Hematopoietic multipotent progenitor cell treated with erythropoietin and hydrocortisone succinate and interleukin-3 and kit ligand, for 8 days (in vitro differentiated cells): ENCODE measurements around the gene NDUFS1.
"Not testable (repeated sequence)": the region's sequence is repeated elsewhere in the genome, so short reads cannot be mapped to it uniquely, and the experiment has no call there.

ENCODE experiments used
- DNase-seq: peaks from one replicate; pipeline ENCODE4 v3.0.0-alpha.2; 2015

NDUFS1 gene

DNA sequence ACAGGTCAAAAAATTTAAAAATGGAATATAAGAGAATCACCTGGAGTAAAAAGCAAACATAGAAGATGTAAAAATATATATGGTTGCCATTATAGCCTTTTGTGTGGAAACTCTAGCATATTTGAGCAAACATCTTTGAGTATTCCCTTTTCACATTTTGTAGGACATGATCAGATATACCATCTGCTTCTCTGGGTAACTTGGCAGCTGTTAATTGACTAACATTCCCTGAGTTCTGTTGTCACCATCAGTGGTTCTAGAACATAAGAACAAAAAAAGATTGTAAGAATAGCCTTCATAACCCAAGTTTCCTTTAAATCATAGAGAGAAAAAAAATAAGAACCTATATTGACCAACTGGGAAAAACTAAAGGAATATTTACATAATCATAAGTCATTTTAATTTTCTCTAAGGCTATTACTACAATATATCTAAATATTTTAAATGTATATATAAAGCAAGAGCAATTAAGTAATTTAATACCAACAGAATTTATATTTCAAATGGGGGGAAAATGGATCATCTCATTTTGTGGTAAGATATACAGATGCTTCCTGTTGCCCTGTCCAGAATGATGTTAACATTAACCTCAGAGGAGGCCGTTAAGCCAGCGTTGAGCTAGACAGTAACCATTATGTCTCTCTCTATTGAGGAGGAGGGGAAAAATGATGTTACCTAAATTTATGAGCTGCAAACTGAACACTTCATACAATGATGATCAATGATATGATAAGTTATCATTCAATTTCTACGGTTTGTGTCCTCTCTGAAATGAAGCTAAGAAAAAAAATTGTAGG is 63.5 kb downstream of the NDUFS1 start:
- peak; percentile 47 for DNase-seq

DNA sequence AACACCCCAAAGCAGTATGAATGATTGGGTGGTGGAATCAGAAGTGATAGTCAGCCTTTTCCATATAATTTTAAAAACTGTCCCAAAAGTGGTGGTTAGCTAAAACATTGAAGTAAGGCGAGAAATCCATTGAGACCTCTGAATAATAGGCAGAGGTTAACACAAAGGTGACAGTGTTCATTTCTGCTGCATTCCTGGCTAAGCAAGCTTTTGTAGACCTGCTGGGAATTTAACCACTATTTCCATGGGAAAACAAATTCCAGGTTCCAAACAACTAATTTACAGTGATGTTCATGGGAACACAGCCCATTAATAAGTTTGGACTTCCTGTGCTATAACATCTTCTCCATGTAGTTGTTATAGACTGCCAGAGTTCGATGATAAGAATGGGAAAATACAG is 66.9 kb downstream of the NDUFS1 start:
- DNase-seq, result no peak

DNA sequence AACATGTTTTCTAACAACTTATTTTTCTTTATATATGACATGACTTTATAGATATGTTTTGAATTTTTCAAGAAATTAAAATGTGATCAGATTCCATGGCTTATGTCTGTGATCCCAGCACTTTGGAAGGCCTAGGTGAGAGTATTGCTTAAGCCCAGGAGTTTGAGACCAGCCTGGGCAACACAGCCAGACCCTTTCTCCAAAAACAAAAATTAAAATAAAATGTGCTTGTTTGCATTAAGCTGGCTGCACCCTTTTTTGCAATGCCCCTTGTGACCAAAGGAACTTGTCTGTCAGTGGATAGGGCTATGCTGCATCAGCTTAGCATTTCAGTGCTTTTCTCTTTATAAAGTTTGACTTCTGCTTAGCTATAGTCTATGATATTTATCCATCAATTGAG is 71.0 kb downstream of the NDUFS1 start:
- no peak for DNase-seq

DNA sequence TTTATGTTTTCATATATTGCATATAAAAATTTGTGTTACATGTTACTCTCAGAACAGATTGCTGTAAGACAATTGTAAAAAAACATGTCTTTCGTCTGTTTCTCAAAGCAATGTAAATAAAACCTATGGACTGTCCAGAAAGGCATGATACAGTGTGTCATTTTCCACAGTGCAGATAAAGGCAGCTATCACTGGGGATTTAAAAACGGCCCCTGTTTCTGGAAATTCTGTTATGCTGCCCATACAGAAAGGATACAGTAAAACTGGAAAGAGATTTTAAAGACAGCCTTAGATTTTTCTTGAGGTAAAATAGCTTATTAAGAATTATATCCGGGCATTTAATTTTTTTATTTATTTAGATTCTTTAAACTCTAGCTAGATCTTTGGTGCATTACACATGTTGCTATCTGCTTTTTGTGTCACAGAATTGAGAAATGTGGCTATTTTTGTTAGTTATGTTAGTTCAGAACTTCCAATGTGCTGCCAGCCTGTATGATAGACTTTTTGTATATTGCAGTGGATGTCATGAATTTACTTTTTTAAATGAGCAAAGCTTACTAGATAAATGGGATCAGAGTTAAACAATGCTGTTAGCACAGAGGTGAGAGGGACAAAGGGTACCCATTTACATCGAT is 72.4 kb downstream of the NDUFS1 start:
- peak; percentile 75 for DNase-seq

GRCh38 chr2:206085742-206086445 is 73.3 kb downstream of the NDUFS1 start, which contains the start of gene INO80D:
Gene INO80D (minus strand): TSS chr2:206086174. CDS start chr2:206063016, 23,158 bp downstream.
- peak; percentile 89 for DNase-seq

DNA sequence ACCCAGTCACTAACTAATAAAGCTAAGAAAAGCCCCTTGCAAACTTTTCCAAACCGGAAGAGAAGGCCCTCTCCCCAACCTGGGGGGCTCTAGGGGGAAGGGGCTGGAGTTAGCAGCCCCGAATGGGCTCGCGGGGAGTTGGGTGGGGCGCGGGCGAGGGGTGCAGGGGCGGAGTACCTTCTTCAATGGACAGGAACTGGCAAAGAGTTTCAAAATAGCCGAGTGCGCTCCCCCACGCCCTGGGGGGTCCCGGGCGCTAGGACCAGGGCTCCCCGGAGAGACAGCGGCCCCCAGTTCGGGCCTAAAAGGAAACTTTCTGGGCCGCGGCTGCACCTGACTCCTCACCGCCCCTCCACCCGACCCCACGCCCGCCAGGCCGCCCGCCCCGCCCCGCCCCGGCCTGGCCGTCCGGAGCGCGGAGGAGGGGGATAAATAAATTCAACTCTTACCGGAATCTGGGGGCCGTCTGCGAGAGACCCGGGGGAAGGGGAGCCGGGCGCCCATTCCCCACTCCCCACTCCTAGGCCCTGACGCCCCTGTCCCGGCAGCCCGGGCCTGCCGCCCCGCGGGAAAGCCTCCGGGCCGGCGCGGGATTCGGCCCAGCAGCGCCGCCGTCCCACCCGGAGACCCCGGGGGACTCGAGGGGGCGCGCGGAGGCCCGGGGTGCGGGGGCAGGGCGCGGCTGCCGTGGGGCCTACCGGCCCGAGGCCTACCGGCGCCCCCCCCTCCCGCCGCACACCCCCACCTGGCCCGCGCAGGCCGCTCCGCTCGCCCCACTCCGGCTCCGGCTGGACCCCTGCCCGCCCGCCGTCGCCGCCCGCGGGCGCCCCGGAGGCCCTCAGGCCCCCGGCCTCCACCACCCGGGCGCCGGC is 74.1 kb downstream of the NDUFS1 start:
- DNase-seq, result peak; percentile 32

DNA sequence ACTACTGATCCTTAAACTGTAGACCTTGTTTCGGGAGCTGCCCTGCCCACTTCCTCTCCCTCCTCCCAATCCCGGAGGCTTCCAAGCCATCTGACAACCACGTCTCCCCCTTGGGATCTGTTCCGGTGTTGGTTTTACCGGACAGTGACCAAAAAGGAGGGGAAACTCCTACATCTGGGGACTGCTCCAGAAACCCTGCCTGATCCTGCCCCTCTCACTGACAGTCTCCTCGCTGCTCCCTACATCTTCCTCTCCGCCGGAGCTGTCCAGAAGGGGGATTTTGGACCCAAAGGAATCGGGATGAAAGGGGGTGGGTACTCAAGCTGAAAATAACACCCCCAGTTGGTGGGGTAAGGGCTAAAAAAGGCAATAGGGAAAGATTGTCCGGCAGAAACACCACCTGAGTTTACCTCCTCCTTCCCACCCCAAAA is 74.8 kb downstream of the NDUFS1 start:
- DNase-seq, result peak; percentile 59

DNA sequence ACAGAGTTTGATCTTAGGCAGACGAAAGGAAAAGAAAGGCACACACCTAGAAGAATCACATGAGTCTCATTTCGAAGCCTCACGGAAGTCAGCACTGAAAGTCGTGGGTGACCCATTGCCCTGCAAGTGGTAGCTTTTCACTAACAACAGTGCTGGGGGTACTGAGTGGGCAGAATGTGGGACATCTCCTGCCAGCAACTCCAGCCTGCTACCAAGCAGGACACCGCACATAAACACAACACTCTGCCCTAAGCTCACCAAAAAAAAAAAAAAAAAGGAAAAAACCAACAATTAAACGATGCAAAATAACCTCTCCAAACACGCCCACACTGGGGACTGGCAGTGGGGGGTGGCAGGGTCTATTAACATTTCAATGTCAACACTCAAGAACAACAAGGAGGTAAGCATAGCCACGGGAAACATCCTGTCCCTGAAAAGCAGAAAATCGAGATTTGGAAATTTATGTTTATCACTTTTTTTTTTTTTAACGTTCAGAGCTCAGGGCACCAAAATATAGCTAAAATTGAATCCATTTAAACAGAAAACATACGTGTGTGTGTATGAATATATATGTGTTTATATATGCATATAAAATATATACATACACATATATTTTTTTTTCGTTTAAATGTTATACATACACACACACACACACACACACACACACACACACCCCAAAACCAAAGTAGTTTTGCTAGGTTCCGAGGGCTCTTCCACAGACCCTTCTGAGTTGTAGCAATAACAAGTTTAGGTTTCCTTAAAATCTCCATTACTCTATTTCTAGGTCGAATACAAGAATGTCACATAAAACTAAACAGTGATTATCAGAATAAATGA is 75.4 kb downstream of the NDUFS1 start:
- peak; percentile 58 for DNase-seq

DNA sequence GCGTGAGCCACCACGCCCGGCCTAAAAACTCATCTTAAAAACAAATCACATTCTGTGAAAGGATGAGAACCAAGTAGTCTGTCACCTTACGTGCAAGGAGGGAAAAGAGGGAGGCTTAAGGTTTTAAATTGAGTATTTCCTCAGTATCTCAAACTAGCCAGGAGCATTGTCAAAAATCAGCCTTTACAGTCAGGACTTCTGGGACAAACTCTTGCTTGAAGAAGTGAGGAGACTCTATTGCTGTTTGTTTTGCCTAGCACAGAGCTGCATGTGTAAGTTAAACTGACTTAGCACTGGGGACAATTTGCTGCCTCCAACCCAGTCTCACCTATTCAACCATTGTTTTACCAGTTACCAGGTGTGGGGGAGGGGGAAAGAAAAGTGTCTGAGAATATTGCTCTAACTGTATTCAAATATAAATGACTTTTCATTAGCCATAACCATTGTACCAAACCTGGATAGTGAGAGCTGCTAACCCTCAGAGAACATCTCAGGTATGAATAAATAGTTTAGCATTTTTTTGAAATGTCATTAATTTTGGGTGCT is 76.9 kb downstream of the NDUFS1 start:
- no peak for DNase-seq

- no peak for DNase-seq
Measured at GRCh38 chr2:206080927-206081326, 78.3 kb downstream of the NDUFS1 start.

GRCh38 chr2:206079699-206080465 is 79.4 kb downstream of the NDUFS1 start:
- DNase-seq, result no peak

GRCh38 chr2:206077879-206078278 is 81.4 kb downstream of the NDUFS1 start:
- not testable (repeated sequence) for DNase-seq

DNA sequence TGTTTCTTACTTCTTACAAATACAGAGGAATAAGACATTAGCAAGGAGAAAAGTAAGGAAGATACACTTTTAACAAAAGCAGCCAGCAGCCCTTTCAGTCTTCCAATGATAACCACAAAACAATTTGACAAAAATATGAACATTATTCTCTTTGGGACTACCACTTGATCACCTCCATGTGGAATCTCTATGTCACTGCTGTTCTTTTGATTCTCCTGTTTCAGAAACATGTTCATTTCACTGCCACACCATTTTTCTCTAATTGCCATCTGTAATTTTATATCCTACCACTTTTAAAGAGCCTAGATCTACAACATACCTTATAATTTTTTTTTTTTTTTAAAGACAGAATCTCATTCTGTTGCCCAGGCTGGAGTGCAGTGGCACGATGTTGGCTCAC is 84.1 kb downstream of the NDUFS1 start:
- peak; percentile 49 for DNase-seq

DNA sequence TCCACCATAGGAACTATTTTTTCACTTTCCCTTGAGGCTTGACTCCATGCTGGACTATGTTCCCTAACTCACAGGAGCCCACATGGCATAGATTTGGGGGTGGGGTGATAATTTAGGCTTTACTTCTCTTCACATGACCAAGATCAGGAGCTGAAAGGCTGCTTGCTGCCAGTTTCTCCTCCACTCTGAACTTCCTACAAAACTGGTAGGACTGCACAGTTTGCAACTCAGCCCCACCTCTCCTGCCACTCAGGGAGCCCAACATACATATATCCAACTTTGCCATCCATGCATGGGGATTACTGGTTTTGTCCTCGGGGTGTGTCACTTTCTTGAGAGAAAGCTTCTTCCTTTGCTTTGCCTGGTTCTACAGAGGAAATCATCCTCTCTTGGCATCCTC is 87.4 kb downstream of the NDUFS1 start:
- DNase-seq, result peak; percentile 35

DNA sequence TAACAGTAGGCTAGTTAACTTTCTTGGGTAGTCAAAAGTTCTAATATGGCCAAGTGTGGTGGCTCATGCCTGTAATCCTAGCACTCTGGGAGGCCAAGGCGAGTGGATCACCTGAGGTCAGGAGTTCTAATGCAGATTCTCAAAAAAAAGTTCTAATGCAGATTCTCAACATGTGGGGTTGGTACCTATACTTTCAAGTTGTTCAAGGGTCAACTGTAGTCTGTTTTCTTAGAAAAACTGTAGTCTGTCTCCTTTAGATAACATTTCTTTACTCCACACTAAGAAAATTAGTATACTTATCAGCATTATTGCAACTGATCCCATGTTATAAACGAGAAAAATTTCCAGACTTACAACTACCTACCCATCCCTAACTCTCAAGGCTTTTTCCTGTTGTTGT is 89.8 kb downstream of the NDUFS1 start:
- DNase-seq, result peak; percentile 93

- no peak for DNase-seq
Measured at GRCh38 chr2:206068207-206068606, 91.0 kb downstream of the NDUFS1 start.
